DND-41 (cell line): ENCODE data around the gene GLT8D2.

ENCODE experiments used
- CTCF ChIP-seq: IDR thresholded peaks from 2 replicates; pipeline ENCODE4 v1.5.1; 2012; ENCODE audit warnings: borderline replicate concordance, low read length, moderate library complexity, mild to moderate bottlenecking; ENCODE audit not compliant: poor library complexity, severe bottlenecking; ENCODE audit errors: extremely low read depth
- EZH2 ChIP-seq: IDR thresholded peaks from 3 replicates; pipeline ENCODE4 v1.6.1; 2012; ENCODE audit warnings: borderline replicate concordance, low read depth, mild to moderate bottlenecking, moderate library complexity, low read length, inconsistent platforms; ENCODE audit not compliant: severe bottlenecking

- TF ChIP-seq CTCF (no peak), EZH2 (no peak)
These were observed 1.8 kb downstream of the GLT8D2 start for GRCh38 chr12:104048162-104048561.
